ENCODE measurements around the gene ABR. TPM values are rescaled to one million over a fixed set of nuclear protein-coding genes. Genes with fewer than 3 reads are reported as not detected.

Gene ABR
- total RNA-seq, 4 donors from 2014 or later: 286 to 1,099 (median 522) TPM

GRCh38 chr17:1169929-1170312, 9.9 kb downstream of the ABR start:
- Histone ChIP-seq H3K27me3 (no peaks in the 10 kb centered on the region), H3K36me3 (no peaks in the 10 kb centered on the region), H3K4me1 (peaks cover 0 to 16% (median 6%) of the 10 kb centered on the region in 4 donors), H3K4me3 (no peak overlapping the region), H3K9me3 (no peaks in the 10 kb centered on the region), H3K27ac (no peak overlapping the region)
- WGBS, 2 donors (ENCODE audit: low coverage in 1 of 2): 87 to 100% methylated on average over 1 to 4 of the region's 4 CpGs
- TF ChIP-seq CTCF (IDR thresholded peaks at IDR 0.05): no peak
- no peak for TF ChIP-seq EP300 (IDR thresholded peaks at IDR 0.05; ENCODE audit: low read depth)
- no peak for TF ChIP-seq POLR2AphosphoS5 (IDR thresholded peaks at IDR 0.05)
- no peak for TF ChIP-seq POLR2A (IDR thresholded peaks at IDR 0.05)
- DNase-seq: no peak
- in situ Hi-C loops (cut with MboI; ENCODE audit: low pct_ligation_motif_present in 1 of 4, low pct_unique_long_range_greater_than_20kb in 1 of 4, low sequenced_read_pairs in 3 of 4): no loop called here
- intact Hi-C loops (cut with DNase I; ENCODE audit: low total_unique reads): no loop called here

- no peak overlapping the region for H3K27ac ChIP-seq
- intact Hi-C loops (cut with DNase I; ENCODE audit: low total_unique reads): no loop called here
- no peak overlapping the region for H3K4me3 ChIP-seq
- in situ Hi-C loops (cut with MboI; ENCODE audit: low pct_ligation_motif_present in 1 of 4, low pct_unique_long_range_greater_than_20kb in 1 of 4, low sequenced_read_pairs in 3 of 4): no loop called here
- H3K4me1 ChIP-seq: peaks cover 0 to 19% (median 8%) of the 10 kb centered on the region in 4 donors
- no peaks in the 10 kb centered on the region for H3K36me3 ChIP-seq
- no peaks in the 10 kb centered on the region for H3K27me3 ChIP-seq
- no peak for DNase-seq
- 88% methylated on average over 22 of the region's 22 CpGs; no CpG with 5 or more reads in 1 of the 2 donors for WGBS, 2 donors (ENCODE audit: low coverage in 1 of 2)
- TF ChIP-seq POLR2AphosphoS5 (IDR thresholded peaks at IDR 0.05): no peak
- no peak for TF ChIP-seq CTCF (IDR thresholded peaks at IDR 0.05)
- no peak for TF ChIP-seq EP300 (IDR thresholded peaks at IDR 0.05; ENCODE audit: low read depth)
- no peak for TF ChIP-seq POLR2A (IDR thresholded peaks at IDR 0.05)
- no peaks in the 10 kb centered on the region for H3K9me3 ChIP-seq
Observed at GRCh38 chr17:1169221-1169928, 10.4 kb downstream of the ABR start.

- H3K36me3 ChIP-seq: no peaks in the 10 kb centered on the region
- H3K27me3 ChIP-seq: no peaks in the 10 kb centered on the region
- H3K4me3 ChIP-seq: no peak overlapping the region
- in situ Hi-C loops (cut with MboI; ENCODE audit: low pct_ligation_motif_present in 1 of 4, low pct_unique_long_range_greater_than_20kb in 1 of 4, low sequenced_read_pairs in 3 of 4) (no loop called here), intact Hi-C loops (cut with DNase I; ENCODE audit: low total_unique reads) (no loop called here)
- TF ChIP-seq EP300 (IDR thresholded peaks at IDR 0.05; ENCODE audit: low read depth) (no peak), POLR2AphosphoS5 (IDR thresholded peaks at IDR 0.05) (no peak), POLR2A (IDR thresholded peaks at IDR 0.05) (no peak), CTCF (IDR thresholded peaks at IDR 0.05) (no peak)
- DNase-seq: no peak
- peaks cover 0 to 19% (median 8%) of the 10 kb centered on the region in 4 donors for H3K4me1 ChIP-seq
- WGBS, 2 donors (ENCODE audit: low coverage in 1 of 2): 75 to 89% methylated on average over 2 to 17 of the region's 17 CpGs
- H3K27ac ChIP-seq: no peak overlapping the region
- no peaks in the 10 kb centered on the region for H3K9me3 ChIP-seq
Observed at GRCh38 chr17:1168533-1169220, 11.1 kb downstream of the ABR start.

- Histone ChIP-seq H3K9me3 (no peaks in the 10 kb centered on the region), H3K36me3 (no peaks in the 10 kb centered on the region), H3K4me1 (peaks cover 0 to 19% (median 8%) of the 10 kb centered on the region in 4 donors), H3K27ac (no peak overlapping the region), H3K27me3 (no peaks in the 10 kb centered on the region), H3K4me3 (no peak overlapping the region)
- in situ Hi-C loops (cut with MboI; ENCODE audit: low pct_ligation_motif_present in 1 of 4, low pct_unique_long_range_greater_than_20kb in 1 of 4, low sequenced_read_pairs in 3 of 4): no loop called here
- 69% methylated on average over 11 of the region's 11 CpGs; no CpG with 5 or more reads in 1 of the 2 donors for WGBS, 2 donors (ENCODE audit: low coverage in 1 of 2)
- intact Hi-C loops (cut with DNase I; ENCODE audit: low total_unique reads): no loop called here
- TF ChIP-seq POLR2AphosphoS5 (IDR thresholded peaks at IDR 0.05) (no peak), EP300 (IDR thresholded peaks at IDR 0.05; ENCODE audit: low read depth) (no peak), POLR2A (IDR thresholded peaks at IDR 0.05) (no peak), CTCF (IDR thresholded peaks at IDR 0.05) (no peak)
- DNase-seq: no peak
Observed at GRCh38 chr17:1166276-1166675, 13.5 kb downstream of the ABR start.

Data from transverse colon (tissue), 4 donors.